HepG2 (cell line): ENCODE results near the gene BCORL1. TPM values are rescaled to one million over a fixed set of nuclear protein-coding genes. Genes with fewer than 3 reads are reported as not detected.

Source experiments
- ATAC-seq: fragments of 200-7000 bp; cut with Tn5 transposase; 3 replicates; pipeline ENCODE4 v1.9.1; 2020; ENCODE audit warnings: mild to moderate bottlenecking, moderate library complexity
- BruUV-seq: library from RNA; stranded (reverse); fragments of 400-500 nt; replicated peaks from 2 replicates; lab custom pipeline; 2021; lab: Mats Ljungman, UMichigan
- CTCF ChIA-PET: fragments of 300-600 bp; formaldehyde crosslinking; extraction: SDS; loops from one replicate; lab custom pipeline; 2021; ENCODE audit warnings: low total read pairs, inconsistent platforms, low intra/inter-chr PET ratio; lab: Yijun Ruan, JAX
- POLR2A ChIA-PET: fragments of 350-600 bp; sonication (Branson Sonifier 250); formaldehyde crosslinking; loops from one replicate; lab custom pipeline; 2020; ENCODE audit warnings: antibody characterized with exemption, inconsistent platforms; lab: Yijun Ruan, JAX
- DNase-seq: peaks from one replicate; pipeline ENCODE4 v3.0.0-alpha.2; 2015; ENCODE audit warnings: low spot score
- FAIRE-seq: peaks from 3 replicates; lab custom pipeline; 2011; peaks lifted over from hg19 to GRCh38; lab: Jason Lieb, UNC
- H2AFZ ChIP-seq: one replicate; pipeline ENCODE4 v1.6.1; 2011; ENCODE audit warnings: low read length, inconsistent platforms
- H3K27ac ChIP-seq: fragments of 300-600 bp; 3 replicates; pipeline ENCODE4 v1.8.0; 2011; ENCODE audit warnings: mixed run types, mild to moderate bottlenecking, mixed read lengths, low read length, inconsistent platforms; ENCODE audit not compliant: insufficient read depth; ENCODE audit errors: extremely low read length
- H3K27me3 ChIP-seq, 2 experiments: fragments of 200-600 bp in 1 of 2; 2 replicates in 1 of 2; 3 replicates in 1 of 2; pipeline versions ENCODE4 v1.6.0 to v1.8.0; 2011; ENCODE audit warnings: low read length in 2 of 2, mild to moderate bottlenecking in 2 of 2, moderate library complexity in 2 of 2, inconsistent platforms in 1 of 2; ENCODE audit not compliant: insufficient read depth in 2 of 2, control insufficient read depth in 1 of 2
- H3K36me3 ChIP-seq, 2 experiments: fragments of 200-600 bp in 1 of 2; replicated peaks in 1 of 2; 2 replicates in 1 of 2; 3 replicates in 1 of 2; pipeline versions ENCODE4 v1.5.1 to v1.8.0; 2011; ENCODE audit warnings: low read length in 2 of 2, inconsistent platforms in 1 of 2; ENCODE audit not compliant: insufficient read depth in 2 of 2, control insufficient read depth in 1 of 2
- H3K4me1 ChIP-seq: 2 replicates; pipeline ENCODE4 v1.5.1; 2012; ENCODE audit warnings: low read length, inconsistent platforms; ENCODE audit not compliant: insufficient read depth
- H3K4me2 ChIP-seq: 2 replicates; pipeline ENCODE4 v1.6.0; 2011; ENCODE audit warnings: low read depth, low read length, inconsistent platforms
- H3K4me3 ChIP-seq, 3 experiments: fragments of 200-600 bp in 1 of 3; sonication (generic), shearing (Covaris generic) in 1 of 3; replicated peaks in 1 of 3; 2 replicates each; pipeline ENCODE4 v1.5.1; 2011 to 2016; ENCODE audit warnings: low read length in 3 of 3, inconsistent platforms in 2 of 3, low read depth in 2 of 3, mild to moderate bottlenecking in 2 of 3, control low read depth in 1 of 3, mixed read lengths in 1 of 3; ENCODE audit not compliant: insufficient read depth in 1 of 3
- H3K79me2 ChIP-seq: one replicate; pipeline ENCODE4 v1.6.1; 2011; ENCODE audit warnings: low read length, inconsistent platforms; ENCODE audit not compliant: insufficient read depth
- H3K9ac ChIP-seq: 2 replicates; pipeline ENCODE4 v1.6.0; 2011; ENCODE audit warnings: mild to moderate bottlenecking, low read depth, low read length, inconsistent platforms; ENCODE audit not compliant: insufficient read depth
- H3K9me3 ChIP-seq: 2 replicates; pipeline ENCODE4 v1.5.1; 2012; ENCODE audit warnings: mild to moderate bottlenecking, low read length
- H4K20me1 ChIP-seq: 2 replicates; pipeline ENCODE4 v1.6.0; 2011; ENCODE audit warnings: inconsistent platforms, mild to moderate bottlenecking, low read length, moderate library complexity; ENCODE audit not compliant: insufficient read depth
- ATF2 ChIP-seq: sonication (generic); formaldehyde crosslinking; IDR thresholded peaks from 2 replicates; pipeline ENCODE4 v1.4.0; 2020; ENCODE audit warnings: missing genetic modification reagents
- FOXP4 ChIP-seq: sonication (generic); formaldehyde crosslinking; IDR thresholded peaks from 2 replicates; pipeline ENCODE4 v1.4.0; 2020; ENCODE audit warnings: missing genetic modification reagents
- LBX2 ChIP-seq: sonication (generic); formaldehyde crosslinking; IDR thresholded peaks from 2 replicates; pipeline ENCODE4 v1.5.0; 2020; ENCODE audit warnings: missing genetic modification reagents, mild to moderate bottlenecking, borderline replicate concordance
- MNT ChIP-seq: fragments of 450-650 bp; IDR thresholded peaks from 2 replicates; pipeline ENCODE4 v1.6.1; 2016
- REPIN1 ChIP-seq: sonication (generic); formaldehyde crosslinking; IDR thresholded peaks from 2 replicates; pipeline ENCODE4 v1.8.0; 2022; ENCODE audit warnings: missing genetic modification reagents, low read depth, mild to moderate bottlenecking, borderline replicate concordance
- SNAPC4 ChIP-seq: sonication (generic); formaldehyde crosslinking; IDR thresholded peaks from 2 replicates; pipeline ENCODE4 v1.4.0; 2020; ENCODE audit warnings: mild to moderate bottlenecking, missing genetic modification reagents
- ZNF160 ChIP-seq: sonication (generic); formaldehyde crosslinking; IDR thresholded peaks from 2 replicates; pipeline ENCODE4 v1.8.0; 2022; ENCODE audit warnings: mild to moderate bottlenecking, inconsistent platforms, missing genetic modification reagents
- ZNF331 ChIP-seq: sonication (generic); formaldehyde crosslinking; IDR thresholded peaks from 2 replicates; pipeline ENCODE4 v1.4.0; 2020; ENCODE audit warnings: missing genetic modification reagents
- ZNF549 ChIP-seq: sonication (generic); formaldehyde crosslinking; IDR thresholded peaks from 2 replicates; pipeline ENCODE4 v1.5.0; 2020; ENCODE audit warnings: missing genetic modification reagents
- ZNF740 ChIP-seq: sonication (generic); formaldehyde crosslinking; IDR thresholded peaks from 2 replicates; pipeline ENCODE4 v1.4.0; 2020; ENCODE audit warnings: missing genetic modification reagents
- ZNF788 ChIP-seq: sonication (generic); formaldehyde crosslinking; IDR thresholded peaks from 2 replicates; pipeline ENCODE4 v1.5.0; 2020; ENCODE audit warnings: mild to moderate bottlenecking, missing genetic modification reagents, borderline replicate concordance
- WGBS: methylation state at CpG from one replicate; pipeline ENCODE4 v1.1.6; 2017; ENCODE audit warnings: low lambda C conversion rate; 5-methylcytosine and 5-hydroxymethylcytosine counted together
- in situ Hi-C: cut with HindIII; loops from 2 replicates; pipeline ENCODE4 v1.10.0; 2017; ENCODE audit warnings: low pct_unique_long_range_greater_than_20kb; ENCODE audit not compliant: extremely low pct_ligation_motif_present
- intact Hi-C: fragments of 100-400 bp; cut with micrococcal nuclease; formaldehyde crosslinking; loops from one replicate; pipeline ENCODE4 v1.10.0; 2022; ENCODE audit not compliant: unreplicated experiment
- polyA plus RNA-seq, 8 experiments: library from polyadenylated mRNA; depleted of rRNA in 3 of 8; stranded (reverse) in 7 of 8; unstranded in 1 of 8; fragments of >200 nt; fragmentation: Illumina TruSeq in 4 of 8; extraction: Trizol in 4 of 8; gene quantifications; 2 replicates each; pipeline versions ENCODE4 v1.2.1 to v1.2.3, GENCODE V29; 2011 to 2016; ENCODE audit warnings: low read depth in 4 of 8, missing spikeins in 1 of 8, mixed read lengths in 1 of 8; ENCODE audit not compliant: insufficient read depth in 1 of 8
- total RNA-seq, 5 experiments: library from RNA; depleted of rRNA; stranded (reverse); fragments of >200 nt; fragmentation: Illumina TruSeq; extraction: Trizol; gene quantifications; 2 replicates each; pipeline ENCODE4 v1.2.3, GENCODE V29; 2016; ENCODE audit warnings: low read depth in 1 of 5

Gene BCORL1
- total and polyA plus RNA-seq, 2 of the 13 experiments (the other 11 are each of a cell fraction or from before 2014, with no cell fraction given), result 0.67 to 1.4 TPM

- intact Hi-C loops (no loop called here), in situ Hi-C loops (no loop called here)
- H3K27ac ChIP-seq, result no peak overlapping the region
- ATAC-seq, result peak; percentile 89
- ChIA-PET POLR2A (interaction anchor here (0.9 to 1.1 kb wide), 2 partner anchors 12 to 22 kb away, joined by 3 to 6 read pairs; no protein-coding TSS in a partner anchor), CTCF (no interaction called here)
- H2AFZ ChIP-seq, result no peak overlapping the region
- BruUV-seq, result no TSS peak
- H3K27me3 ChIP-seq, result no peaks in the 10 kb centered on the region
- DNase-seq, result peak; percentile 50
- H3K79me2 ChIP-seq, result no peaks in the 10 kb centered on the region
- H3K9me3 ChIP-seq, result no peaks in the 10 kb centered on the region
- 23% methylated on average over 3 of the region's 14 CpGs for WGBS
- peak overlapping the region; percentile 76 for H3K4me2 ChIP-seq
- H4K20me1 ChIP-seq, result no peaks in the 10 kb centered on the region
- no peaks in the 10 kb centered on the region for H3K36me3 ChIP-seq
- no peak for FAIRE-seq
- 0 out of 2 replicates have a peak overlapping the region, but pooled peaks have one; percentile 14 for H3K9ac ChIP-seq
- peaks cover 44% of the 10 kb centered on the region for H3K4me1 ChIP-seq
- peak overlapping the region; percentile 31 to 50 (median 34); a peak in 4 of 6 replicates for H3K4me3 ChIP-seq
- TF ChIP-seq MNT (no peak), FOXP4 (CRISPR knock-in tag) (peak; percentile 85), LBX2 (CRISPR knock-in tag) (no peak), ZNF160 (CRISPR knock-in tag) (no peak), ZNF331 (CRISPR knock-in tag) (0 out of 2 replicates have a peak, but pooled peaks have one; percentile 21), ZNF788 (CRISPR knock-in tag) (peak; percentile 73; the same call in 1 of the 2 replicates), ATF2 (CRISPR knock-in tag) (no peak), REPIN1 (CRISPR knock-in tag) (no peak), ZNF549 (CRISPR knock-in tag) (no peak), SNAPC4 (CRISPR knock-in tag) (no peak), ZNF740 (CRISPR knock-in tag) (no peak)
Observed at GRCh38 chrX:130097507-130098209, 115.2 kb downstream of the BCORL1 start.
